ENCODE data around the gene CGB7. TPM values are rescaled to one million over a fixed set of nuclear protein-coding genes. Genes with fewer than 3 reads are reported as not detected.

Gene CGB7
- total and polyA plus RNA-seq, 2 of the 13 experiments (the other 11 are each of a cell fraction or from before 2014, with no cell fraction given), result 0.07 TPM; not detected in 1

- no peak for TF ChIP-seq TEAD3 (CRISPR knock-in tag; optimal IDR thresholded peaks at IDR 0.05; ENCODE audit: borderline replicate concordance)
- TF ChIP-seq NBN (conservative IDR thresholded peaks at IDR 0.05), result no peak
- TF ChIP-seq ZBTB34 (CRISPR knock-in tag; IDR thresholded peaks at IDR 0.05), result no peak
- TF ChIP-seq TAF15 (IDR thresholded peaks at IDR 0.05; ENCODE audit: low read depth, low read length, poor library complexity, severe bottlenecking), result no peak
- no peak for TF ChIP-seq FOXA1 (IDR thresholded peaks at IDR 0.05)
- TF ChIP-seq FOXA1 (CRISPR knock-in tag; IDR thresholded peaks at IDR 0.05), result 0 out of 2 replicates have a peak, but pooled peaks have one; percentile 9
- TF ChIP-seq POLR2A (IDR thresholded peaks at IDR 0.05; ENCODE audit: insufficient read depth in 1 of 2, low read depth in 2 of 2, low read length in 2 of 2), result no peak; a peak in 1 of 4 replicates
- TF ChIP-seq ZNF552 (CRISPR knock-in tag; IDR thresholded peaks at IDR 0.05; ENCODE audit: borderline replicate concordance), result no peak
- no peak for TF ChIP-seq ZNF136 (CRISPR knock-in tag; IDR thresholded peaks at IDR 0.05; ENCODE audit: low read depth)
- TF ChIP-seq SMAD3 (CRISPR knock-in tag; IDR thresholded peaks at IDR 0.05), result 0 out of 2 replicates have a peak, but pooled peaks have one; percentile 18
- no peak for TF ChIP-seq TSC22D2 (CRISPR knock-in tag; IDR thresholded peaks at IDR 0.05; ENCODE audit: borderline replicate concordance)
- TF ChIP-seq ZNF652 (CRISPR knock-in tag; IDR thresholded peaks at IDR 0.05; ENCODE audit: borderline replicate concordance, low read depth), result no peak
- no peak for TF ChIP-seq ELF4 (CRISPR knock-in tag; IDR thresholded peaks at IDR 0.05; ENCODE audit: borderline replicate concordance)
- TF ChIP-seq ZNF10 (CRISPR knock-in tag; IDR thresholded peaks at IDR 0.05; ENCODE audit: borderline replicate concordance, low read depth), result no peak
- no peak for TF ChIP-seq TERF1 (CRISPR knock-in tag; IDR thresholded peaks at IDR 0.05)
- no peak for TF ChIP-seq ASH2L (IDR thresholded peaks at IDR 0.05; ENCODE audit: insufficient read length, low read depth, low read length)
- TF ChIP-seq ZNF232 (CRISPR knock-in tag; IDR thresholded peaks at IDR 0.05; ENCODE audit: borderline replicate concordance), result no peak
- no peak for TF ChIP-seq NFIC (IDR thresholded peaks at IDR 0.05; ENCODE audit: low read length)
- TF ChIP-seq ZNF607 (CRISPR knock-in tag; IDR thresholded peaks at IDR 0.05; ENCODE audit: borderline replicate concordance), result no peak
- no peak for TF ChIP-seq ZNF724P (CRISPR knock-in tag; IDR thresholded peaks at IDR 0.05; ENCODE audit: borderline replicate concordance)
- no peak for TF ChIP-seq PATZ1 (CRISPR knock-in tag; IDR thresholded peaks at IDR 0.05)
- no peak for TF ChIP-seq REXO4 (CRISPR knock-in tag; IDR thresholded peaks at IDR 0.05; ENCODE audit: borderline replicate concordance)
- no peak for TF ChIP-seq SP140L (CRISPR knock-in tag; IDR thresholded peaks at IDR 0.05; ENCODE audit: borderline replicate concordance)
- no peak for TF ChIP-seq MNT (IDR thresholded peaks at IDR 0.05)
- TF ChIP-seq XRCC5 (optimal IDR thresholded peaks at IDR 0.05; ENCODE audit: low read length), result peak; percentile 75
These were observed 40.1 kb upstream of the CGB7 start (continued) for GRCh38 chr19:49097453-49098288.
